Cardiac muscle cell (in vitro differentiated cells and primary cell): ENCODE data around the gene COPZ2. TPM values are rescaled to one million over a fixed set of nuclear protein-coding genes. Genes with fewer than 3 reads are reported as not detected.
"Not testable (repeated sequence)": the region's sequence is repeated elsewhere in the genome, so short reads cannot be mapped to it uniquely, and the experiment has no call there.

Source experiments
- DNase-seq, 2 donors: peaks; one replicate each; pipeline versions ENCODE4 v3.0.0 to v3.0.0-alpha.2; 2010 to 2017; ENCODE audit warnings: low read depth in 1 of 2, low spot score in 1 of 2
- H3K27ac ChIP-seq: fragments of 200-600 bp; sonication (generic); 2 replicates; pipeline ENCODE4 v1.5.1; 2016
- H3K27me3 ChIP-seq: fragments of 200-600 bp; sonication (generic); 2 replicates; pipeline ENCODE4 v1.6.0; 2016; ENCODE audit warnings: control low read depth
- H3K36me3 ChIP-seq: fragments of 200-600 bp; sonication (generic); 2 replicates; pipeline ENCODE4 v1.5.1; 2016; ENCODE audit warnings: control low read depth
- H3K4me1 ChIP-seq: fragments of 200-600 bp; sonication (generic); 2 replicates; pipeline ENCODE4 v1.8.1; 2017; ENCODE audit warnings: low read depth, mild to moderate bottlenecking, mixed run types
- H3K4me3 ChIP-seq: fragments of 200-600 bp; sonication (generic); 2 replicates; pipeline ENCODE4 v1.5.1; 2016; ENCODE audit warnings: mild to moderate bottlenecking
- H3K9me3 ChIP-seq: fragments of 200-600 bp; sonication (generic); 2 replicates; pipeline ENCODE4 v1.5.1; 2017; ENCODE audit warnings: low read depth, mild to moderate bottlenecking, control low read depth
- polyA plus RNA-seq: library from polyadenylated mRNA; unstranded; fragments of >200 nt; fragmentation: Nextera tagmentation; extraction: Ambion mirVana; gene quantifications from 2 replicates; pipeline ENCODE4 v1.2.1, GENCODE V29; 2016
- total RNA-seq: library from RNA; depleted of rRNA; stranded (reverse); fragments of >200 nt; gene quantifications from 2 replicates; pipeline ENCODE4 v1.2.3, GENCODE V29; 2016
- TF ChIP-seq, protein P1 (sequence below): IDR thresholded peaks from 2 replicates; pipeline ENCODE4 v1.5.1; 2012; ENCODE audit warnings: low read depth, mild to moderate bottlenecking, low read length

COPZ2 gene
- total and polyA plus RNA-seq, 2 experiments from 2014 or later, result 14.4 to 36.1 TPM

DNA sequence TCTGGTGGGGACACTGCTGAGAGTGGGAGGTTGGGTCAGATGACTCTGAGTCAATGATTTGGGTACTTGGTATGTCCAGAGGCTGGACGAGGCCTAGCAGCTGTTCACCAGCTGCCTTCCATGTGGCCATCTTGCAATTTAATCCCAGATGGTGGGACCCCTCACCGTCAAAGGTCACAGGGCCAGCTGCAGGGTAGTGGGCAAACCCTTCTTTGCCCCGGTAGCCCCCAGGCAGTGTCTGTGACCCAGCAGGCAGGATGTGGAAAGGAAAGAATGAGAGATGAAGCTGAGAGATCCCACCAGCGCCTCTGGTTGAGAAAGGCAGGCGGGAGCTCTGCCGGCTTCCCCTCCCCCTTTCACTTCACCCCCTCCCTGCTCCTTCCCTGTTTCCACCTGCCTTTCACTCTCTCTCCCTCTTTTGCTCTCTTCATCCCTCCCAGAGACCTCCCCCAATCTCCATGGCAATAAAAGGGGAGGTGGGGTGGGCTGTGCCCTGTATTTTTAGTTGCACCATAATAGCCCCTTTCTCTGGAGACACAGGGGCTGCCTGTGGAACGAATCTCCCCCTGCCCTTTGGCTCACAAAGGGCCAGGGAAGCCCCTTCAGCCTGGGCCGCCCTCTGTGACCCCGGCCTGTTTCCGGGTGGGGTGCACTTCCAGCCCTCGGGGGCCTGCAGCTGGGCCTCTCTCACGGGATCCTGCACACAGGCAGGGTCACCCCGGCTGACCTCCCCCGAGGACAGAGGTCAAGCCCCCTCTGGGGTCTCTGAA, 46.5 kb downstream of the COPZ2 start:
- peaks cover 52% of the 10 kb centered on the region for H3K4me1 ChIP-seq
- H3K4me3 ChIP-seq, result no peak overlapping the region
- H3K9me3 ChIP-seq, result no peaks in the 10 kb centered on the region
- DNase-seq, result no peak
- peak overlapping the region; percentile 73 for H3K27ac ChIP-seq
- H3K36me3 ChIP-seq, result no peaks in the 10 kb centered on the region
- no peaks in the 10 kb centered on the region for H3K27me3 ChIP-seq
- TF ChIP-seq, protein P1, sequence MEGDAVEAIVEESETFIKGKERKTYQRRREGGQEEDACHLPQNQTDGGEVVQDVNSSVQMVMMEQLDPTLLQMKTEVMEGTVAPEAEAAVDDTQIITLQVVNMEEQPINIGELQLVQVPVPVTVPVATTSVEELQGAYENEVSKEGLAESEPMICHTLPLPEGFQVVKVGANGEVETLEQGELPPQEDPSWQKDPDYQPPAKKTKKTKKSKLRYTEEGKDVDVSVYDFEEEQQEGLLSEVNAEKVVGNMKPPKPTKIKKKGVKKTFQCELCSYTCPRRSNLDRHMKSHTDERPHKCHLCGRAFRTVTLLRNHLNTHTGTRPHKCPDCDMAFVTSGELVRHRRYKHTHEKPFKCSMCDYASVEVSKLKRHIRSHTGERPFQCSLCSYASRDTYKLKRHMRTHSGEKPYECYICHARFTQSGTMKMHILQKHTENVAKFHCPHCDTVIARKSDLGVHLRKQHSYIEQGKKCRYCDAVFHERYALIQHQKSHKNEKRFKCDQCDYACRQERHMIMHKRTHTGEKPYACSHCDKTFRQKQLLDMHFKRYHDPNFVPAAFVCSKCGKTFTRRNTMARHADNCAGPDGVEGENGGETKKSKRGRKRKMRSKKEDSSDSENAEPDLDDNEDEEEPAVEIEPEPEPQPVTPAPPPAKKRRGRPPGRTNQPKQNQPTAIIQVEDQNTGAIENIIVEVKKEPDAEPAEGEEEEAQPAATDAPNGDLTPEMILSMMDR, result no peak

- Histone ChIP-seq H3K4me1 (peaks cover 43% of the 10 kb centered on the region), H3K27ac (peak overlapping the region; percentile 67), H3K27me3 (no peaks in the 10 kb centered on the region), H3K9me3 (no peaks in the 10 kb centered on the region), H3K36me3 (no peaks in the 10 kb centered on the region), H3K4me3 (no peak overlapping the region)
- TF ChIP-seq, protein P1, result no peak
- DNase-seq, result no peak
Measured at GRCh38 chr17:47989700-47990099, 47.9 kb downstream of the COPZ2 start.

- H3K9me3 ChIP-seq, result no peaks in the 10 kb centered on the region
- no peaks in the 10 kb centered on the region for H3K36me3 ChIP-seq
- H3K4me1 ChIP-seq, result peaks cover 44% of the 10 kb centered on the region
- no peak overlapping the region for H3K4me3 ChIP-seq
- TF ChIP-seq, protein P1, result no peak
- no peaks in the 10 kb centered on the region for H3K27me3 ChIP-seq
- H3K27ac ChIP-seq, result peak overlapping the region; percentile 67
- DNase-seq, result no peak
Measured at GRCh38 chr17:47989159-47989558, 48.4 kb downstream of the COPZ2 start.

GRCh38 chr17:47988445-47988844, 49.2 kb downstream of the COPZ2 start:
- peaks cover 52% of the 10 kb centered on the region for H3K4me1 ChIP-seq
- H3K9me3 ChIP-seq, H3K27ac ChIP-seq, H3K27me3 ChIP-seq, H3K4me3 ChIP-seq, H3K36me3 ChIP-seq, DNase-seq: not testable (repeated sequence)

- no peak overlapping the region for H3K27ac ChIP-seq
- TF ChIP-seq, protein P1, result no peak
- no peaks in the 10 kb centered on the region for H3K9me3 ChIP-seq
- H3K4me1 ChIP-seq, result peaks cover 53% of the 10 kb centered on the region
- H3K4me3 ChIP-seq, result no peak overlapping the region
- no peaks in the 10 kb centered on the region for H3K27me3 ChIP-seq
- H3K36me3 ChIP-seq, result no peaks in the 10 kb centered on the region
- no peak for DNase-seq
Measured at GRCh38 chr17:47987240-47987835, 50.3 kb downstream of the COPZ2 start.

GRCh38 chr17:47986520-47986919, 51.1 kb downstream of the COPZ2 start:
- DNase-seq, result no peak
- TF ChIP-seq, protein P1, result no peak
- H3K4me1 ChIP-seq, result peaks cover 54% of the 10 kb centered on the region
- H3K27ac ChIP-seq, result no peak overlapping the region
- no peaks in the 10 kb centered on the region for H3K9me3 ChIP-seq
- H3K36me3 ChIP-seq, result no peaks in the 10 kb centered on the region
- no peaks in the 10 kb centered on the region for H3K27me3 ChIP-seq
- H3K4me3 ChIP-seq, result no peak overlapping the region
